Measurements from ENCODE around the gene GTSE1. TPM values are rescaled to one million over a fixed set of nuclear protein-coding genes. Genes with fewer than 3 reads are reported as not detected.

Gene GTSE1
- polyA plus RNA-seq, 2 of the 4 experiments (the other 2 are of a cell fraction), result 11.5 to 25.7 TPM

GRCh38 chr22:46297151-46297812 is 612 bp downstream of the GTSE1 start:
- peaks cover 11% of the 10 kb centered on the region; the same call in 2 of the 3 replicates for H3K4me1 ChIP-seq
- no peaks in the 10 kb centered on the region for H3K9me3 ChIP-seq
- 7% methylated on average over 16 of the region's 32 CpGs for WGBS (ENCODE audit: missing lambda C conversion rate)
- ATAC-seq (peak; percentile 53 to 54; a peak in 5 of 6 replicates), FAIRE-seq (no peak), DNase-seq (ENCODE audit: low read depth in 1 of 2, low spot score in 1 of 2) (no peak)
- TF ChIP-seq ZSCAN20 (CRISPR knock-in tag; IDR thresholded peaks at IDR 0.05) (no peak), MAFK (IDR thresholded peaks at IDR 0.05; ENCODE audit: partially characterized antibody) (no peak), MAZ (IDR thresholded peaks at IDR 0.05; ENCODE audit: borderline replicate concordance, low read depth, low read length) (no peak), GATA3 (IDR thresholded peaks at IDR 0.05; ENCODE audit: borderline replicate concordance) (no peak), CHD2 (IDR thresholded peaks at IDR 0.05; ENCODE audit: low read length, partially characterized antibody) (no peak), BHLHE40 (IDR thresholded peaks at IDR 0.05; ENCODE audit: low read depth, low read length) (no peak), HEYL (CRISPR knock-in tag; IDR thresholded peaks at IDR 0.05) (no peak), CBX2 (IDR thresholded peaks at IDR 0.05; ENCODE audit: borderline replicate concordance, low read depth) (no peak), ESRRA (IDR thresholded peaks at IDR 0.05; ENCODE audit: borderline replicate concordance, low read length) (no peak), POLR2A (IDR thresholded peaks at IDR 0.05; ENCODE audit: low read length) (no peak), HES2 (IDR thresholded peaks at IDR 0.05) (no peak), KDM1A (IDR thresholded peaks at IDR 0.05; ENCODE audit: low read depth) (no peak), RCOR1 (IDR thresholded peaks at IDR 0.05; ENCODE audit: low read depth, low read length) (no peak), HOXA7 (CRISPR knock-in tag; IDR thresholded peaks at IDR 0.05) (no peak), RARB (CRISPR knock-in tag; IDR thresholded peaks at IDR 0.05) (no peak)
- TF ChIP-seq, protein P1, sequence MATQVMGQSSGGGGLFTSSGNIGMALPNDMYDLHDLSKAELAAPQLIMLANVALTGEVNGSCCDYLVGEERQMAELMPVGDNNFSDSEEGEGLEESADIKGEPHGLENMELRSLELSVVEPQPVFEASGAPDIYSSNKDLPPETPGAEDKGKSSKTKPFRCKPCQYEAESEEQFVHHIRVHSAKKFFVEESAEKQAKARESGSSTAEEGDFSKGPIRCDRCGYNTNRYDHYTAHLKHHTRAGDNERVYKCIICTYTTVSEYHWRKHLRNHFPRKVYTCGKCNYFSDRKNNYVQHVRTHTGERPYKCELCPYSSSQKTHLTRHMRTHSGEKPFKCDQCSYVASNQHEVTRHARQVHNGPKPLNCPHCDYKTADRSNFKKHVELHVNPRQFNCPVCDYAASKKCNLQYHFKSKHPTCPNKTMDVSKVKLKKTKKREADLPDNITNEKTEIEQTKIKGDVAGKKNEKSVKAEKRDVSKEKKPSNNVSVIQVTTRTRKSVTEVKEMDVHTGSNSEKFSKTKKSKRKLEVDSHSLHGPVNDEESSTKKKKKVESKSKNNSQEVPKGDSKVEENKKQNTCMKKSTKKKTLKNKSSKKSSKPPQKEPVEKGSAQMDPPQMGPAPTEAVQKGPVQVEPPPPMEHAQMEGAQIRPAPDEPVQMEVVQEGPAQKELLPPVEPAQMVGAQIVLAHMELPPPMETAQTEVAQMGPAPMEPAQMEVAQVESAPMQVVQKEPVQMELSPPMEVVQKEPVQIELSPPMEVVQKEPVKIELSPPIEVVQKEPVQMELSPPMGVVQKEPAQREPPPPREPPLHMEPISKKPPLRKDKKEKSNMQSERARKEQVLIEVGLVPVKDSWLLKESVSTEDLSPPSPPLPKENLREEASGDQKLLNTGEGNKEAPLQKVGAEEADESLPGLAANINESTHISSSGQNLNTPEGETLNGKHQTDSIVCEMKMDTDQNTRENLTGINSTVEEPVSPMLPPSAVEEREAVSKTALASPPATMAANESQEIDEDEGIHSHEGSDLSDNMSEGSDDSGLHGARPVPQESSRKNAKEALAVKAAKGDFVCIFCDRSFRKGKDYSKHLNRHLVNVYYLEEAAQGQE (IDR thresholded peaks at IDR 0.05), result no peak
- peak overlapping the region; percentile 92 for H3K4me3 ChIP-seq
- peak overlapping the region; percentile 97 for H3K4me2 ChIP-seq
- CTCF ChIA-PET, result interaction anchor here (1.4 kb wide), 1 partner anchor 302 kb away, joined by 5 read pairs; no protein-coding TSS in a partner anchor
- POLR2A ChIA-PET, result no interaction called here
- H3K27ac ChIP-seq, result peak overlapping the region; percentile 84 to 95

- DNase-seq (ENCODE audit: low read depth in 1 of 2, low spot score in 1 of 2) (no peak), ATAC-seq (no peak), FAIRE-seq (no peak)
- TF ChIP-seq RNF2 (IDR thresholded peaks at IDR 0.05; ENCODE audit: borderline replicate concordance, low read depth) (no peak), HDAC2 (IDR thresholded peaks at IDR 0.05) (no peak), EP300 (IDR thresholded peaks at IDR 0.05) (no peak), BHLHE40 (IDR thresholded peaks at IDR 0.05; ENCODE audit: low read depth, low read length) (no peak), POLR2AphosphoS2 (conservative IDR thresholded peaks at IDR 0.05; ENCODE audit: low read length) (no peak), SMC3 (IDR thresholded peaks at IDR 0.05) (no peak), CBX2 (IDR thresholded peaks at IDR 0.05; ENCODE audit: borderline replicate concordance, low read depth) (no peak), HOXB5 (CRISPR knock-in tag; IDR thresholded peaks at IDR 0.05) (no peak), RFX5 (IDR thresholded peaks at IDR 0.05) (no peak), JUN (IDR thresholded peaks at IDR 0.05) (no peak), MAFK (IDR thresholded peaks at IDR 0.05; ENCODE audit: partially characterized antibody) (no peak)
- TF ChIP-seq, protein P2, sequence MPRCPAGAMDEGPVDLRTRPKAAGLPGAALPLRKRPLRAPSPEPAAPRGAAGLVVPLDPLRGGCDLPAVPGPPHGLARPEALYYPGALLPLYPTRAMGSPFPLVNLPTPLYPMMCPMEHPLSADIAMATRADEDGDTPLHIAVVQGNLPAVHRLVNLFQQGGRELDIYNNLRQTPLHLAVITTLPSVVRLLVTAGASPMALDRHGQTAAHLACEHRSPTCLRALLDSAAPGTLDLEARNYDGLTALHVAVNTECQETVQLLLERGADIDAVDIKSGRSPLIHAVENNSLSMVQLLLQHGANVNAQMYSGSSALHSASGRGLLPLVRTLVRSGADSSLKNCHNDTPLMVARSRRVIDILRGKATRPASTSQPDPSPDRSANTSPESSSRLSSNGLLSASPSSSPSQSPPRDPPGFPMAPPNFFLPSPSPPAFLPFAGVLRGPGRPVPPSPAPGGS (IDR thresholded peaks at IDR 0.05), result no peak
- TF ChIP-seq, protein P3, sequence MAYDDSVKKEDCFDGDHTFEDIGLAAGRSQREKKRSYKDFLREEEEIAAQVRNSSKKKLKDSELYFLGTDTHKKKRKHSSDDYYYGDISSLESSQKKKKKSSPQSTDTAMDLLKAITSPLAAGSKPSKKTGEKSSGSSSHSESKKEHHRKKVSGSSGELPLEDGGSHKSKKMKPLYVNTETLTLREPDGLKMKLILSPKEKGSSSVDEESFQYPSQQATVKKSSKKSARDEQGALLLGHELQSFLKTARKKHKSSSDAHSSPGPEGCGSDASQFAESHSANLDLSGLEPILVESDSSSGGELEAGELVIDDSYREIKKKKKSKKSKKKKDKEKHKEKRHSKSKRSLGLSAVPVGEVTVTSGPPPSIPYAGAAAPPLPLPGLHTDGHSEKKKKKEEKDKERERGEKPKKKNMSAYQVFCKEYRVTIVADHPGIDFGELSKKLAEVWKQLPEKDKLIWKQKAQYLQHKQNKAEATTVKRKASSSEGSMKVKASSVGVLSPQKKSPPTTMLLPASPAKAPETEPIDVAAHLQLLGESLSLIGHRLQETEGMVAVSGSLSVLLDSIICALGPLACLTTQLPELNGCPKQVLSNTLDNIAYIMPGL (CRISPR knock-in tag; IDR thresholded peaks at IDR 0.05; ENCODE audit: borderline replicate concordance), result no peak
- TF ChIP-seq, protein P4, sequence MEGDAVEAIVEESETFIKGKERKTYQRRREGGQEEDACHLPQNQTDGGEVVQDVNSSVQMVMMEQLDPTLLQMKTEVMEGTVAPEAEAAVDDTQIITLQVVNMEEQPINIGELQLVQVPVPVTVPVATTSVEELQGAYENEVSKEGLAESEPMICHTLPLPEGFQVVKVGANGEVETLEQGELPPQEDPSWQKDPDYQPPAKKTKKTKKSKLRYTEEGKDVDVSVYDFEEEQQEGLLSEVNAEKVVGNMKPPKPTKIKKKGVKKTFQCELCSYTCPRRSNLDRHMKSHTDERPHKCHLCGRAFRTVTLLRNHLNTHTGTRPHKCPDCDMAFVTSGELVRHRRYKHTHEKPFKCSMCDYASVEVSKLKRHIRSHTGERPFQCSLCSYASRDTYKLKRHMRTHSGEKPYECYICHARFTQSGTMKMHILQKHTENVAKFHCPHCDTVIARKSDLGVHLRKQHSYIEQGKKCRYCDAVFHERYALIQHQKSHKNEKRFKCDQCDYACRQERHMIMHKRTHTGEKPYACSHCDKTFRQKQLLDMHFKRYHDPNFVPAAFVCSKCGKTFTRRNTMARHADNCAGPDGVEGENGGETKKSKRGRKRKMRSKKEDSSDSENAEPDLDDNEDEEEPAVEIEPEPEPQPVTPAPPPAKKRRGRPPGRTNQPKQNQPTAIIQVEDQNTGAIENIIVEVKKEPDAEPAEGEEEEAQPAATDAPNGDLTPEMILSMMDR (IDR thresholded peaks at IDR 0.05), result no peak
- CTCF ChIA-PET, result interaction anchor here (1.5 to 2.2 kb wide), 3 partner anchors 177 to 304 kb away, joined by 5 to 10 read pairs (median 7); no protein-coding TSS in a partner anchor
- Histone ChIP-seq H3K27ac (no peak overlapping the region), H3K4me1 (peaks cover 11% of the 10 kb centered on the region; the same call in 2 of the 3 replicates), H3K9me3 (no peaks in the 10 kb centered on the region), H3K4me2 (no peak overlapping the region), H3K4me3 (no peak overlapping the region)
- POLR2A ChIA-PET, result no interaction called here
- WGBS (ENCODE audit: missing lambda C conversion rate), result 92% methylated on average over 13 of the region's 13 CpGs
Observed at GRCh38 chr22:46299101-46299500, 2.4 kb downstream of the GTSE1 start.
